HepG2 (cell line): ENCODE measurements around the gene JAZF1. TPM values are rescaled to one million over a fixed set of nuclear protein-coding genes. Genes with fewer than 3 reads are reported as not detected.

Experiments used
- ATAC-seq: fragments of 200-7000 bp; cut with Tn5 transposase; 3 replicates; pipeline ENCODE4 v1.9.1; 2020; ENCODE audit warnings: mild to moderate bottlenecking, moderate library complexity
- BruUV-seq: library from RNA; stranded (reverse); fragments of 400-500 nt; replicated peaks from 2 replicates; lab custom pipeline; 2021; lab: Mats Ljungman, UMichigan
- CTCF ChIA-PET: fragments of 300-600 bp; formaldehyde crosslinking; extraction: SDS; loops from one replicate; lab custom pipeline; 2021; ENCODE audit warnings: low total read pairs, inconsistent platforms, low intra/inter-chr PET ratio; lab: Yijun Ruan, JAX
- POLR2A ChIA-PET: fragments of 350-600 bp; sonication (Branson Sonifier 250); formaldehyde crosslinking; loops from one replicate; lab custom pipeline; 2020; ENCODE audit warnings: antibody characterized with exemption, inconsistent platforms; lab: Yijun Ruan, JAX
- DNase-seq: peaks from one replicate; pipeline ENCODE4 v3.0.0-alpha.2; 2015; ENCODE audit warnings: low spot score
- FAIRE-seq: peaks from 3 replicates; lab custom pipeline; 2011; peaks lifted over from hg19 to GRCh38; lab: Jason Lieb, UNC
- H2AFZ ChIP-seq: one replicate; pipeline ENCODE4 v1.6.1; 2011; ENCODE audit warnings: low read length, inconsistent platforms
- H3K27ac ChIP-seq: fragments of 300-600 bp; 3 replicates; pipeline ENCODE4 v1.8.0; 2011; ENCODE audit warnings: mixed run types, mild to moderate bottlenecking, mixed read lengths, low read length, inconsistent platforms; ENCODE audit not compliant: insufficient read depth; ENCODE audit errors: extremely low read length
- H3K27me3 ChIP-seq, 2 experiments: fragments of 200-600 bp in 1 of 2; 2 replicates in 1 of 2; 3 replicates in 1 of 2; pipeline versions ENCODE4 v1.6.0 to v1.8.0; 2011; ENCODE audit warnings: low read length in 2 of 2, mild to moderate bottlenecking in 2 of 2, moderate library complexity in 2 of 2, inconsistent platforms in 1 of 2; ENCODE audit not compliant: insufficient read depth in 2 of 2, control insufficient read depth in 1 of 2
- H3K36me3 ChIP-seq, 2 experiments: fragments of 200-600 bp in 1 of 2; replicated peaks in 1 of 2; 2 replicates in 1 of 2; 3 replicates in 1 of 2; pipeline versions ENCODE4 v1.5.1 to v1.8.0; 2011; ENCODE audit warnings: low read length in 2 of 2, inconsistent platforms in 1 of 2; ENCODE audit not compliant: insufficient read depth in 2 of 2, control insufficient read depth in 1 of 2
- H3K4me1 ChIP-seq: 2 replicates; pipeline ENCODE4 v1.5.1; 2012; ENCODE audit warnings: low read length, inconsistent platforms; ENCODE audit not compliant: insufficient read depth
- H3K4me2 ChIP-seq: 2 replicates; pipeline ENCODE4 v1.6.0; 2011; ENCODE audit warnings: low read depth, low read length, inconsistent platforms
- H3K4me3 ChIP-seq, 3 experiments: fragments of 200-600 bp in 1 of 3; sonication (generic), shearing (Covaris generic) in 1 of 3; replicated peaks in 1 of 3; 2 replicates each; pipeline ENCODE4 v1.5.1; 2011 to 2016; ENCODE audit warnings: low read length in 3 of 3, inconsistent platforms in 2 of 3, low read depth in 2 of 3, mild to moderate bottlenecking in 2 of 3, control low read depth in 1 of 3, mixed read lengths in 1 of 3; ENCODE audit not compliant: insufficient read depth in 1 of 3
- H3K79me2 ChIP-seq: one replicate; pipeline ENCODE4 v1.6.1; 2011; ENCODE audit warnings: low read length, inconsistent platforms; ENCODE audit not compliant: insufficient read depth
- H3K9ac ChIP-seq: 2 replicates; pipeline ENCODE4 v1.6.0; 2011; ENCODE audit warnings: mild to moderate bottlenecking, low read depth, low read length, inconsistent platforms; ENCODE audit not compliant: insufficient read depth
- H3K9me3 ChIP-seq: 2 replicates; pipeline ENCODE4 v1.5.1; 2012; ENCODE audit warnings: mild to moderate bottlenecking, low read length
- H4K20me1 ChIP-seq: 2 replicates; pipeline ENCODE4 v1.6.0; 2011; ENCODE audit warnings: inconsistent platforms, mild to moderate bottlenecking, low read length, moderate library complexity; ENCODE audit not compliant: insufficient read depth
- CREB1 ChIP-seq, 2 experiments: fragments of 450-650 bp in 1 of 2; IDR thresholded peaks; 2 replicates each; pipeline ENCODE4 v1.6.1; 2016 to 2017; ENCODE audit warnings: control low read depth in 1 of 2, mild to moderate bottlenecking in 1 of 2, missing compliant biosample characterization in 1 of 2, missing genetic modification characterization in 1 of 2
- RBAK ChIP-seq: sonication (generic); formaldehyde crosslinking; IDR thresholded peaks from 2 replicates; pipeline ENCODE4 v1.5.1; 2020; ENCODE audit warnings: mild to moderate bottlenecking, missing genetic modification reagents
- TGIF2 ChIP-seq: IDR thresholded peaks from 2 replicates; pipeline ENCODE4 v1.6.1; 2016; ENCODE audit warnings: control low read depth, missing compliant biosample characterization
- ZIK1 ChIP-seq: sonication (generic); formaldehyde crosslinking; IDR thresholded peaks from 2 replicates; pipeline ENCODE4 v1.5.0; 2020; ENCODE audit warnings: mild to moderate bottlenecking, low read depth, missing genetic modification reagents, borderline replicate concordance
- ZNF138 ChIP-seq: sonication (generic); formaldehyde crosslinking; IDR thresholded peaks from 2 replicates; pipeline ENCODE4 v1.5.0; 2020; ENCODE audit warnings: mild to moderate bottlenecking, low read depth, missing genetic modification reagents
- ZNF510 ChIP-seq: sonication (generic); formaldehyde crosslinking; IDR thresholded peaks from 2 replicates; pipeline ENCODE4 v1.4.0; 2020; ENCODE audit warnings: low read depth, mild to moderate bottlenecking, missing genetic modification reagents
- WGBS: methylation state at CpG from one replicate; pipeline ENCODE4 v1.1.6; 2017; ENCODE audit warnings: low lambda C conversion rate; 5-methylcytosine and 5-hydroxymethylcytosine counted together
- in situ Hi-C: cut with HindIII; loops from 2 replicates; pipeline ENCODE4 v1.10.0; 2017; ENCODE audit warnings: low pct_unique_long_range_greater_than_20kb; ENCODE audit not compliant: extremely low pct_ligation_motif_present
- intact Hi-C: fragments of 100-400 bp; cut with micrococcal nuclease; formaldehyde crosslinking; loops from one replicate; pipeline ENCODE4 v1.10.0; 2022; ENCODE audit not compliant: unreplicated experiment
- polyA plus RNA-seq, 8 experiments: library from polyadenylated mRNA; depleted of rRNA in 3 of 8; stranded (reverse) in 7 of 8; unstranded in 1 of 8; fragments of >200 nt; fragmentation: Illumina TruSeq in 4 of 8; extraction: Trizol in 4 of 8; gene quantifications; 2 replicates each; pipeline versions ENCODE4 v1.2.1 to v1.2.3, GENCODE V29; 2011 to 2016; ENCODE audit warnings: low read depth in 4 of 8, missing spikeins in 1 of 8, mixed read lengths in 1 of 8; ENCODE audit not compliant: insufficient read depth in 1 of 8
- total RNA-seq, 5 experiments: library from RNA; depleted of rRNA; stranded (reverse); fragments of >200 nt; fragmentation: Illumina TruSeq; extraction: Trizol; gene quantifications; 2 replicates each; pipeline ENCODE4 v1.2.3, GENCODE V29; 2016; ENCODE audit warnings: low read depth in 1 of 5
- TF ChIP-seq, protein P1 (sequence below): sonication (generic); formaldehyde crosslinking; IDR thresholded peaks from 2 replicates; pipeline ENCODE4 v1.4.0; 2020; ENCODE audit warnings: mild to moderate bottlenecking, missing genetic modification reagents
- TF ChIP-seq, protein P2 (sequence below): fragments of 450-650 bp; IDR thresholded peaks from 2 replicates; pipeline ENCODE4 v1.6.1; 2016
- TF ChIP-seq, protein P3 (sequence below): sonication (generic); formaldehyde crosslinking; conservative IDR thresholded peaks from 2 replicates; pipeline ENCODE4 v1.8.0; 2022; ENCODE audit warnings: missing genetic modification reagents

The JAZF1 gene
- total and polyA plus RNA-seq, 2 of the 13 experiments (the other 11 are each of a cell fraction or from before 2014, with no cell fraction given), result not detected

DNA sequence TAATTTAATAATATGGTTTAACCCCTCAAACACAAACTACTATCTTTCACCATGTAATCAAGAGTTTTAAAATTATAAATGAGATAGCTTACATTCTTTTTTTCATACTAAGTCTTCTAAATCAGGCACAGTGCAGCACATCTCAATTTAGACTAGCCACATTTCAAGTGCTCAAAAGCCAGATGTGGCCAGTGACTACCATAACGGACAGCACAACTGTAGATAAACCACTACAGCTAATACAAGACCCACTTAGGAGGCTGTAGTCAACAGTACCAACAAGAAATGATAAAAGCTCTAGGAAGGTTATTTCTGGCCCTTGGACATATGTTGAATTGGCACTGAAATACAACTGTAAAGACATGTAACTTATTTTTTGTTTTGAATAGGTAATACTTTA lies 65.3 kb downstream of the JAZF1 start:
- intact Hi-C loops, result no loop called here
- FAIRE-seq, result no peak
- Histone ChIP-seq H3K4me3 (no peak overlapping the region), H3K27me3 (no peaks in the 10 kb centered on the region; a peak in 1 of 5 replicates)
- no peak for TF ChIP-seq RBAK (CRISPR knock-in tag)
- no peak for TF ChIP-seq CREB1 (IDR thresholded peaks at IDR 0.05)
- no peak for TF ChIP-seq CREB1 (CRISPR knock-in tag; IDR thresholded peaks at IDR 0.05)
- TF ChIP-seq, protein P1, sequence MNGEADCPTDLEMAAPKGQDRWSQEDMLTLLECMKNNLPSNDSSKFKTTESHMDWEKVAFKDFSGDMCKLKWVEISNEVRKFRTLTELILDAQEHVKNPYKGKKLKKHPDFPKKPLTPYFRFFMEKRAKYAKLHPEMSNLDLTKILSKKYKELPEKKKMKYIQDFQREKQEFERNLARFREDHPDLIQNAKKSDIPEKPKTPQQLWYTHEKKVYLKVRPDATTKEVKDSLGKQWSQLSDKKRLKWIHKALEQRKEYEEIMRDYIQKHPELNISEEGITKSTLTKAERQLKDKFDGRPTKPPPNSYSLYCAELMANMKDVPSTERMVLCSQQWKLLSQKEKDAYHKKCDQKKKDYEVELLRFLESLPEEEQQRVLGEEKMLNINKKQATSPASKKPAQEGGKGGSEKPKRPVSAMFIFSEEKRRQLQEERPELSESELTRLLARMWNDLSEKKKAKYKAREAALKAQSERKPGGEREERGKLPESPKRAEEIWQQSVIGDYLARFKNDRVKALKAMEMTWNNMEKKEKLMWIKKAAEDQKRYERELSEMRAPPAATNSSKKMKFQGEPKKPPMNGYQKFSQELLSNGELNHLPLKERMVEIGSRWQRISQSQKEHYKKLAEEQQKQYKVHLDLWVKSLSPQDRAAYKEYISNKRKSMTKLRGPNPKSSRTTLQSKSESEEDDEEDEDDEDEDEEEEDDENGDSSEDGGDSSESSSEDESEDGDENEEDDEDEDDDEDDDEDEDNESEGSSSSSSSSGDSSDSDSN (CRISPR knock-in tag), result no peak
- TF ChIP-seq, all 625 proteins: peak for 0
- no peak for DNase-seq
- CTCF ChIA-PET, result no interaction called here
- 0% methylated on average over 1 of the region's 1 CpG for WGBS
- POLR2A ChIA-PET, result no interaction called here
- H3K9ac ChIP-seq, result no peak overlapping the region
- in situ Hi-C loops, result no loop called here
- no peak overlapping the region for H3K27ac ChIP-seq
- BruUV-seq, result no TSS peak
- no peaks in the 10 kb centered on the region for H3K4me1 ChIP-seq
- H3K79me2 ChIP-seq, result no peaks in the 10 kb centered on the region
- no peaks in the 10 kb centered on the region for H4K20me1 ChIP-seq
- no peaks in the 10 kb centered on the region for H3K36me3 ChIP-seq
- H2AFZ ChIP-seq, result no peak overlapping the region
- no peak for ATAC-seq
- H3K9me3 ChIP-seq, result no peaks in the 10 kb centered on the region
- H3K4me2 ChIP-seq, result no peak overlapping the region

DNA sequence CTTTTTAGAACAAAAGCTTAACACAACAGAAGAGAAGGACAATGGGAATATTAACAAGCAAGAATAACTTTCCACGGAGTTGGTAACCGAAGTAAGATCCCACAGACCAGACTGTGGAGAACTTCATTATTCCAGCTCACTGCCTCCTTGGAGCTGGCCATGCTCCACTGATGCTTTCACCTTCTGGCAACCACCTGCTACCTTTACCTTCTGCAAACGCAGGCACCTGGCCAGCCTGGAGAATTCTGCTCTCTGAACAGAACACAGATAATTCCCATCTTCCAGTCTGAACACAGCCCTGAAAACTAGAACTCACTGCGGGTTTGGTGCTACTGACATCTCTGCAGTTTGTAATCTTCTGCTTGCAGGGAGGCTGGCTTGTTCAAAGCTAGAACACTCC lies 66.5 kb downstream of the JAZF1 start:
- no peak overlapping the region for H3K4me3 ChIP-seq

More for the DNA sequence above, 66.5 kb downstream of the JAZF1 start:
- H3K4me1 ChIP-seq, result no peaks in the 10 kb centered on the region
- intact Hi-C loops, result no loop called here
- TF ChIP-seq ZIK1 (CRISPR knock-in tag) (no peak), TGIF2 (CRISPR knock-in tag) (no peak), ZNF510 (CRISPR knock-in tag) (no peak), ZNF138 (CRISPR knock-in tag) (no peak)
- TF ChIP-seq, protein P2, sequence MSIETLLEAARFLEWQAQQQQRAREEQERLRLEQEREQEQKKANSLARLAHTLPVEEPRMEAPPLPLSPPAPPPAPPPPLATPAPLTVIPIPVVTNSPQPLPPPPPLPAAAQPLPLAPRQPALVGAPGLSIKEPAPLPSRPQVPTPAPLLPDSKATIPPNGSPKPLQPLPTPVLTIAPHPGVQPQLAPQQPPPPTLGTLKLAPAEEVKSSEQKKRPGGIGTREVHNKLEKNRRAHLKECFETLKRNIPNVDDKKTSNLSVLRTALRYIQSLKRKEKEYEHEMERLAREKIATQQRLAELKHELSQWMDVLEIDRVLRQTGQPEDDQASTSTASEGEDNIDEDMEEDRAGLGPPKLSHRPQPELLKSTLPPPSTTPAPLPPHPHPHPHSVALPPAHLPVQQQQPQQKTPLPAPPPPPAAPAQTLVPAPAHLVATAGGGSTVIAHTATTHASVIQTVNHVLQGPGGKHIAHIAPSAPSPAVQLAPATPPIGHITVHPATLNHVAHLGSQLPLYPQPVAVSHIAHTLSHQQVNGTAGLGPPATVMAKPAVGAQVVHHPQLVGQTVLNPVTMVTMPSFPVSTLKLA, result no peak
- TF ChIP-seq, protein P3, sequence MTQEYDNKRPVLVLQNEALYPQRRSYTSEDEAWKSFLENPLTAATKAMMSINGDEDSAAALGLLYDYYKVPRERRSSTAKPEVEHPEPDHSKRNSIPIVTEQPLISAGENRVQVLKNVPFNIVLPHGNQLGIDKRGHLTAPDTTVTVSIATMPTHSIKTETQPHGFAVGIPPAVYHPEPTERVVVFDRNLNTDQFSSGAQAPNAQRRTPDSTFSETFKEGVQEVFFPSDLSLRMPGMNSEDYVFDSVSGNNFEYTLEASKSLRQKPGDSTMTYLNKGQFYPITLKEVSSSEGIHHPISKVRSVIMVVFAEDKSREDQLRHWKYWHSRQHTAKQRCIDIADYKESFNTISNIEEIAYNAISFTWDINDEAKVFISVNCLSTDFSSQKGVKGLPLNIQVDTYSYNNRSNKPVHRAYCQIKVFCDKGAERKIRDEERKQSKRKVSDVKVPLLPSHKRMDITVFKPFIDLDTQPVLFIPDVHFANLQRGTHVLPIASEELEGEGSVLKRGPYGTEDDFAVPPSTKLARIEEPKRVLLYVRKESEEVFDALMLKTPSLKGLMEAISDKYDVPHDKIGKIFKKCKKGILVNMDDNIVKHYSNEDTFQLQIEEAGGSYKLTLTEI (CRISPR knock-in tag), result no peak
- TF ChIP-seq, all 625 proteins: peak for 0
- ChIA-PET CTCF (no interaction called here), POLR2A (no interaction called here)
- Histone ChIP-seq H3K9me3 (no peaks in the 10 kb centered on the region), H2AFZ (no peak overlapping the region), H4K20me1 (no peaks in the 10 kb centered on the region), H3K4me2 (no peak overlapping the region), H3K36me3 (no peaks in the 10 kb centered on the region), H3K79me2 (no peaks in the 10 kb centered on the region), H3K9ac (no peak overlapping the region), H3K27ac (no peak overlapping the region), H3K27me3 (no peaks in the 10 kb centered on the region; a peak in 1 of 5 replicates)
- in situ Hi-C loops, result no loop called here
- DNase-seq (no peak), ATAC-seq (no peak), FAIRE-seq (no peak)
- BruUV-seq, result no TSS peak
- WGBS, result 10% methylated on average over 4 of the region's 4 CpGs
